Endometrial microvascular endothelial cells (primary cell): ENCODE data around the gene IRF7. TPM values are rescaled to one million over a fixed set of nuclear protein-coding genes. Genes with fewer than 3 reads are reported as not detected.

Source experiments
- in situ Hi-C: cut with HindIII; loops from 2 replicates; pipeline ENCODE4 v1.10.0; 2017; ENCODE audit warnings: low sequenced_read_pairs, low pct_unique_long_range_greater_than_20kb; ENCODE audit errors: inconsistent ontology term
- total RNA-seq: library from RNA; depleted of rRNA; stranded (reverse); fragments of >200 nt; gene quantifications from one replicate; pipeline ENCODE4 v1.2.3, GENCODE V29; 2015; ENCODE audit errors: inconsistent ontology term

The IRF7 gene
- total RNA-seq, 1 donor from 2014 or later, result 31.4 TPM

DNA sequence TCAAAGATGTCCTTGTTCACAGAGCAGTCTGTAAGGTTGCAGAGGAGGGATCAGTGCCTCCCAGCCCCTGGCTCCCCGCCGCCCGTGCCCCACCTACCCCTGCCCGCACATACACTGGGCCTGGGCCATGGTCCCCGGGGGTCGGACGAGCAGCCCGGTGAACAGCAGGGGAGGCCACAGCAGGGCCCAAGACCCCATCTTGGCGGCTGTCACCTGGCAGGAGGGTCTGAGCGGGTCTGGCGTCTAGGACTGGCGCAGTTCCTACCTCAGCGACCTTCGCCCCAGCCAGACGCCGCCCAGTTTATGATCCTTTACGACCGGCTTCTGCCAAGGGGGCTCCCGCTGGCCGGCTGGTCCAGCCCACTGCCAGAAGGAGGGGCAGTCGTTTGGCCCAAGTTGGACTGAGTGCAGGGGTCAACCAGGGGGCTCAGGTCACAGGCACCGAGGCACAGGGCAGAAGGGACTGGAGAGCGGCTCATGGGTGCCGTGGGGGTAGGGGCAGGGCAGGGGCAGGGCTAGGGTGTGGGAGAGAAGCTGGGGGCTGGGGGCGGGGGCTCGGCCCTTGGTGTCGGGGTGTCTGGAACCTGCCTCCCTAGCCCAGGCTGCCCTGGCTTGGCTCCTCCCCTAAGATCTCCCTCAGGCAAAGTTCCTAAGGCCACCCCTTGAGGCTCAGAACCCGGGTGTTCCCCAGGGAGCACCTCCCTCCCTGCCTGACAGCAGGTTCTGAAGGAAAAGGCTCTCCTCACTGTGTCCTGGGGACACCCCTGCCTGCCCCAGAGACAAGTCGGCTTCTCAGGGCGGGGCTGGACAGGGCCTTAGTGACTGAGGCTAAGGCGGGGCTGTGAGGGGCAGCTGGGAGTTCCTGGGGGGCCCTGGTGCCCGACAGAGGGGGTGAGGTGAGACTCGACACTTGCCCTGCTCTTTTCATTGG is 9.2 kb upstream of the IRF7 start, which contains the start of gene CDHR5:
Gene CDHR5 (minus strand): TSS at position 251 of the 931 bp plus-strand sequence. CDS start 53 bp downstream, at position 198.
- in situ Hi-C loops, result no loop called here

DNA sequence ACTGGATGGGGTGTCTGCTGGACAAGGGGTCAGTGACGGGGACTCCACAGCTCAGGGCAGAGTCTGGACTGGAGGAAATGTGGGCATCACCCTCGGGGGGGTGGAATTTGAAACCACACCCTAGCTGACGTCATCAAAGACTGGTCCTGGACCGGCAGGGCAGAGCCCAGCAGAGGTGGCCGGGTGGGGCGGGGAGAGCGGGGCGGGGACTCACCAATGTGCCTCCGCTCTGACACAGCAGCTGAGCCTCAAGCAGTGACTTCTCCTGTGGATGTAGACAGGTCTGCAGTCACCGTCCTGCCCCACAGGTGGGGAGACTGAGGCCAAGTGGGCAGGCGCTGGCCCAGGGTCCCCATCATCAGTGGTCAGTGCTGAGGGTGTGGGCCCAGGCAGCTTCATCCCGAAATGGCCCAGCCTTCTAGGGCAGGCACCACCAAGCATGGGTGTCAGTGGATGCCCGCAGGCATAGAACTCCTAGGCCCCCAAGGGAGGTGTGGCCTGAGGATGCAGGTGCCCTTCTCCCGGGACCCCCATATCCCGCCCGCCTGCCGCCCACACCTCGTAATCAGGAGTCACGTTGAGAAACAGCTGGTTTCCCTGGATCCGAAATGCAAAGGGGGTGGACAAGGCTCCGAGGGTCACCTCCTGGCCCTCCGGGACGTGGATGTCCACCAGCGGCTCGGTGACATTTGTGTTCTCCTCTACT is 8.4 kb upstream of the IRF7 start:
- in situ Hi-C loops, result no loop called here

GRCh38 chr11:623349-623869 is 7.7 kb upstream of the IRF7 start:
- in situ Hi-C loops, result no loop called here

- in situ Hi-C loops, result no loop called here
Observed at GRCh38 chr11:621838-622237, 6.1 kb upstream of the IRF7 start.

DNA sequence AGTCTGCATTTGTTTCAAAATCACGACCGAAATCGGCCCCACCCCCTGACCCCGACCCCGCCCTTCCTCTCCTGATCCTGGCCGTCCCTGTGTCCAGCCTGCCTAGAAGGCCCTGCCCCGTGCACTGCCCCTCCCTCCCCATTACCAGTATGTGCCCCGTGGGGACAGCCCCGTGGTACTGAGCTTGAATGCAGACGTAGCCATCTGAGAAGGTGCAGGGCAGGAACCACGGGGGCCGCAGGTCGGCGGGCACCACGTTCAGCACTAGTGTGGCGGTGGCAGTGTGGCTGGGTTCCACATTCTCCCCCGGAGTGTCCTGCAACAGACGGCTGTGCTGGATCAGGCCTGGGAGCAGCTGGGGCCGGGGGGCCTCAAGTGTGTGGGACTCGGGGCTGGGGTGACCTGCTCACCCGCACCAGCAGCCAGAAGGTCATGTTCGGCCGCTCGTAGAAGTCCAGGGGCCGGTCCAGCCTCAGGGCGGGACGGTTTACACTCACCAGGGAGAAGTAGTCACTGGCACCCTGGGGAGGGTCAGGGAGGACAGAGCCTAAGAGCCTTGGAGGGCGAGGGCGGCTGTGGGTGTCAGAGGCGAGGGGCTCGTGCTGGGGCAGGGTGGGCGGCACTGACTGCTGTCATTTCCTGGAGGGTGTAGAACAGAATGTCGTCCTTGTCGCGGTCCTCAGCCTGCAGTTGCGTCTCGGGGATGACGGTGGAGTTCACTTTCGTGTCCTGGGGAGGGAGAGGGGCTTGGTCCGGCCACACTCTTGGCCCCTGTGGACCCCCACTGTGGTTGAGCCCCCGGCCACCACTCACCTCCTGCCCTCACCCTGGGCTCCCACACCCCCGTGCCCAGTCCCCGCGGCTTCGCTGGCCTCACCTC is 5.4 kb upstream of the IRF7 start:
- in situ Hi-C loops, result no loop called here

DNA sequence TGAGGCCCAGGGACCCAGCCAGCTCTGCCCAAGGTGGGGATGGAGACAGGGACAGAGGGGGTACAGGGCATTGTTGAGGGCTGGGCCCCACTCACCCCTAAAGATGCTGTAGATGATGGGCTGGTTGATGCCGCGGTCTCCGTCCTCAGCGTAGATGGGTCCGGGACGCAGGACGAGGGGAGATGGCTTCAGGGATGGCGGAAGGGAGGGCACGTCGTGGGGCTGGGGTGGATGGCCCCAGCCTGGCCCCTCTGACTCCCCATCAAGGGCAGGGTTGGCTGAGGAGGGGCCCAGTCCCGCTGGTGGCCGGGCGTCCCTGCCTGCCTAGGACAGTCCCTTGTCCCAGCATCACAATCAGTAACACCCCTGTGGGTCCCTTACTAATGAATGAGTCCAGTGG is 4.5 kb upstream of the IRF7 start:
- in situ Hi-C loops, result no loop called here

- in situ Hi-C loops, result no loop called here
Observed at GRCh38 chr11:619628-620050, 3.9 kb upstream of the IRF7 start.

GRCh38 chr11:618856-619627 is 3.3 kb upstream of the IRF7 start:
- in situ Hi-C loops, result no loop called here

DNA sequence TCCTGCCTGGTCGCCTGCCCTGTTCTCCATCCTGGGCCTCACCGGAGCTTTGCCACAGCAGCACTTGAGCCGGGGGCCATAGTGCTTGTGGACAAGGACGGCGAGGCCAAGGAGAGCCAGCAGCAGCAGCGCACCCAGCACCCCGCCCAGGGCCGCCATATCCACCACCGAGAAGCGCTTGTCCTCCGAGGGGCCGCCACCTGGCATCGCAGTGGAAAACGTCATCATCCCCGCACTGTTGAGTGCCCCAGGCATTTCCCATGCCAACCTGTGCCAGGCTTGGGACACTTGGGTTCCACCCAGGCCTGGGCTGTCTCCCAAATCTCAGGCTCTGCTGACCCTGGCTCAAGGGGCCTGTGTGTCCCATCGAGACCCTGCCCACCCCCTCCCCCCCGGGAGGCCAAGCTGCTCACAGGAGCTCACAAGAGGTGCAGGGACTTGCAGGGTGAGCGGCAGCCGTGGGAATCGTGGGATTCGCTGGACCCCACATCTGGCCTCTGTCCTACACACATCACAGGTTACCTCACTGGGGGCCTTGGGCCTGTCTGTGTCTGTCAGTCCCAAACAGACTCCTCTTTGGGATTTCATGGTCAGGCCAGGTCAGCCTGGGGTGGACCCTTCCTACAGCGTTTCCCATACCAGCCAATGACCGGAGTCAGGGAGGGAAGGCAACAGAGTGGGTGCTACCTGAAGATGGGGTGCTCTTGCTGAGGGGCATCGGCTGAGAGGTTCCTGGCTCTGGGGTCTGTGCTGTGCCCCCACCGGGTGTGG is 2.3 kb upstream of the IRF7 start:
- in situ Hi-C loops, result no loop called here

GRCh38 chr11:617199-617911 is 1.6 kb upstream of the IRF7 start:
- in situ Hi-C loops, result no loop called here

DNA sequence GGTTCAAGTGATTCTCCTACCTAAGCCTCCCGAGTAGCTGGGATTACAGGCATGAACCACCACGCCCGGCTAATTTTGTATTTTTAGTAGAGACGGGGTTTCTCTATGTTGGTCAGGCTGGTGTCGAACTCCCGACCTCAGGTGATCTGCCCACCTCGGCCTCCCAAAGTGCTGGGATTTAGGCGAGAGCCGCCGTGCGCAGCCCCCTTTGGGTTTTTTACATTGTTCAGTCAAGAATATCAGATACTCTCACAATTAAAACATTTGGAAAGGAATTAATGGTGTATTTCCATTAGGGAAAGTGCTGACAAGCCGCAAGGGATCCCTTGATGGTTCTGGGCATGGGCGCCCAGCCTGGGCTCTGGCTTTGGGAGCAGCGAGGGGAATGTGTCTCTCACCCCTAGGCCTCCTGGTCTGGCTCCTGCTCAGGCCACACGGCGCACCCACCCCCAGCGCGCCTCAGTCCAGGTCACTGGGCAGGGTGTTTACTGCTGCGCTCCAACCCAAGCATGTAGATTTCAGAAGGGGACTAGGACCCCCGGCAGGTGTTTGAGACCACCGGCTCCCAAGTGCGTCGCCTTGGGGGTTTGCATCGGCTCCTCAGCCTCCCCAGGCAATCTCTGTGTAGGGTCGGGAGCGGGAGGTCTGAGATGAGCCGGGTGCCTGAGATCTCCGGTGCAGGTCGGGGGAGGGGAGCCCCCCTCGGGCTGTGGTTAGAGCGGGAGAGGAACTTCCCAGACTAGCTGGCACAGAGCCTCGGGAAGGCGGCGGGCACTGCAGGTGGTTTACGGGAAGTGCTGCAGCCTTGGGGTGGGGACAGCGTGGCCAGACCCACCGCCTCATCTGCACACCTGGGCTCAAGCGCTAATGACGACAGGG is 809 bp upstream of the IRF7 start:
- in situ Hi-C loops, result no loop called here

GRCh38 chr11:614623-615503 is 887 bp downstream of the IRF7 start:
- in situ Hi-C loops, result no loop called here

DNA sequence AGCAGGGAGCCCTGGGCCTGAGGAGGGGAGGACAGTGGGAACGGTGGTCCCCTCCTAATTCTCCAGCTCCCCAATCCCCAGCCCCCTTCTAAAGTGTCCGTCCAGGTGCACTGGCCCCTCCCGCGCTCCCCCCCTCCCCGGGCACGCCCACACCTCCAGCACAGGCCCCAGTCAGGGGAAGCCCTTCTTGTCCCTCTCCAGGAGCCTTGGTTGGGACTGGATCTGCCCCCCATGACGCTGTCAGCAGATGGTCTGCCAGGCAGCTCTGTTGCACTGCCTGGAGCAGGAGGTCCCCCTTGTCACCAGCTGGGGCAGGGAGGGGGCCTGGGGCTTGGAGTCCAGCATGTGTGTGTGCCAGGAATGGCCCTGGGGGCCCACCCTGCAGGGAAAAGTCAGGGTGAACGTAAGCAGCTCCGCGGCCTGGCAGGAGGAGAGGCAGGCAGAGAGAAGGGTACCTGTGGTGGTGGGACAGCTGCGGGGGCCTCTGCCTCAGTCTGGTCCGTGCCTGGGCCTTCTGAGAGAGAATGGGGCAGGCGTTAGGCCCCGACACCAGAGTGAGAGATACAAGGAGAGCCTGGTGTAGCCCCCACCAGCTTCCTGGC is 1.6 kb downstream of the IRF7 start:
- in situ Hi-C loops, result no loop called here

DNA sequence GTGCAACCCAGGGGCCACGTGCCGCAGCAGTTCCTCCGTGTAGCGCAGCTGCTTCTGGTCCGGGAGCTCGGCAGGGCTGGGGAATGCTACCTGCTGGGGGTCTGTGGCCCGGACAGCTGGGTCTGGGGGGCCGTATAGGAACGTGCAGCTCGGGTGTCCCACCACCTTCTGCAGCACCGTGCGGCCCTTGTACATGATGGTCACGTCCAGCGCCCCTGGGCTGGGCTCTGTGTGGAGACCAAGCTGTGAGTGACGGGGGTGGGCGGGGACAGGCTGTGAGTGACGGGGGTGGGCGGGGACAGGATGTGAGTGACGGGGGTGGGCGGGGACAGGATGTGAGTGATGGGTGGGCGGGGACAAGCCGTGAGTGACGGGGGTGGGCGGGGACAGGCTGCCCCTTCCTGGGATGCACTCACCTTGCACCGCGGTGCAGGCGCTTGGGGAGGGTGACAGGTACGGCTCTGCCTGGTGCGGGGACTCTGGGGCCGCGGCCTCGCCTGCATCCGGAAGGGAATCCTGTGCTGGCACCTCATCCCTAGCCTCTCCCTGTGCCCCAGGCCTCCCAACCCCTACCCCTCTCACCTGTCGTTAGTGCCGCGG is 2.3 kb downstream of the IRF7 start:
- in situ Hi-C loops, result no loop called here
